GM12878 (cell line): ENCODE data around the gene MATN3.

Experiments
- CEBPB ChIP-seq, 2 experiments: fragments of 150-350 bp in 1 of 2; IDR thresholded peaks; 2 replicates each; pipeline ENCODE4 v1.6.1; 2012 to 2014; ENCODE audit warnings: low read depth in 2 of 2, low read length in 2 of 2, borderline replicate concordance in 1 of 2, inconsistent platforms in 1 of 2
- TF ChIP-seq, protein P1 (sequence below): IDR thresholded peaks from 2 replicates; pipeline ENCODE4 v1.6.1; 2012; ENCODE audit warnings: mild to moderate bottlenecking, low read depth, low read length

DNA sequence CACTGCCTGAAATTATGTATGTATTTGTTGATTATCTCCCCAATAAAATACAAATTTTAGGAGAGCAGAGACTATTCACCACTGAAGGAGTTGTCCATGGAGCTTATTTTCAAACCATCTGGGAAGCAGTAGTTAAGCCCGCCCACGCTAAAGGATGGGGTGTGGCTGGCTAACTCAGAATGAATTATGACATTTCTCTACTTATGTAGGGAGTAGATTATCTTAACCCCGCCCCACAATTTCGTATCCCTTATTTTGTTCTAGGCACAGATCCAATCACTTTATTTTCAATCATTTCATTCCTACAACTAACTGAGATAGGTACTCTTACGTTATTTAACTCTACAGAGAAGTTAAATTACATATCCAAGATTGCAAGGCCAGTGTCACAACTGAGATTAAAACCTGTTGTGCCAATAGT is 40.4 kb upstream of the MATN3 start:
- TF ChIP-seq, protein P1, sequence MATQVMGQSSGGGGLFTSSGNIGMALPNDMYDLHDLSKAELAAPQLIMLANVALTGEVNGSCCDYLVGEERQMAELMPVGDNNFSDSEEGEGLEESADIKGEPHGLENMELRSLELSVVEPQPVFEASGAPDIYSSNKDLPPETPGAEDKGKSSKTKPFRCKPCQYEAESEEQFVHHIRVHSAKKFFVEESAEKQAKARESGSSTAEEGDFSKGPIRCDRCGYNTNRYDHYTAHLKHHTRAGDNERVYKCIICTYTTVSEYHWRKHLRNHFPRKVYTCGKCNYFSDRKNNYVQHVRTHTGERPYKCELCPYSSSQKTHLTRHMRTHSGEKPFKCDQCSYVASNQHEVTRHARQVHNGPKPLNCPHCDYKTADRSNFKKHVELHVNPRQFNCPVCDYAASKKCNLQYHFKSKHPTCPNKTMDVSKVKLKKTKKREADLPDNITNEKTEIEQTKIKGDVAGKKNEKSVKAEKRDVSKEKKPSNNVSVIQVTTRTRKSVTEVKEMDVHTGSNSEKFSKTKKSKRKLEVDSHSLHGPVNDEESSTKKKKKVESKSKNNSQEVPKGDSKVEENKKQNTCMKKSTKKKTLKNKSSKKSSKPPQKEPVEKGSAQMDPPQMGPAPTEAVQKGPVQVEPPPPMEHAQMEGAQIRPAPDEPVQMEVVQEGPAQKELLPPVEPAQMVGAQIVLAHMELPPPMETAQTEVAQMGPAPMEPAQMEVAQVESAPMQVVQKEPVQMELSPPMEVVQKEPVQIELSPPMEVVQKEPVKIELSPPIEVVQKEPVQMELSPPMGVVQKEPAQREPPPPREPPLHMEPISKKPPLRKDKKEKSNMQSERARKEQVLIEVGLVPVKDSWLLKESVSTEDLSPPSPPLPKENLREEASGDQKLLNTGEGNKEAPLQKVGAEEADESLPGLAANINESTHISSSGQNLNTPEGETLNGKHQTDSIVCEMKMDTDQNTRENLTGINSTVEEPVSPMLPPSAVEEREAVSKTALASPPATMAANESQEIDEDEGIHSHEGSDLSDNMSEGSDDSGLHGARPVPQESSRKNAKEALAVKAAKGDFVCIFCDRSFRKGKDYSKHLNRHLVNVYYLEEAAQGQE, result no peak
- TF ChIP-seq CEBPB (IDR thresholded peaks at IDR 0.05; ENCODE audit: borderline replicate concordance in 1 of 2, low read depth in 2 of 2, low read length in 2 of 2), result no peak
